Measurements from ENCODE around the gene BCAN. TPM values are rescaled to one million over a fixed set of nuclear protein-coding genes. Genes with fewer than 3 reads are reported as not detected.

The BCAN gene
- total RNA-seq, 1 donor from 2014 or later, result 0.16 TPM

DNA sequence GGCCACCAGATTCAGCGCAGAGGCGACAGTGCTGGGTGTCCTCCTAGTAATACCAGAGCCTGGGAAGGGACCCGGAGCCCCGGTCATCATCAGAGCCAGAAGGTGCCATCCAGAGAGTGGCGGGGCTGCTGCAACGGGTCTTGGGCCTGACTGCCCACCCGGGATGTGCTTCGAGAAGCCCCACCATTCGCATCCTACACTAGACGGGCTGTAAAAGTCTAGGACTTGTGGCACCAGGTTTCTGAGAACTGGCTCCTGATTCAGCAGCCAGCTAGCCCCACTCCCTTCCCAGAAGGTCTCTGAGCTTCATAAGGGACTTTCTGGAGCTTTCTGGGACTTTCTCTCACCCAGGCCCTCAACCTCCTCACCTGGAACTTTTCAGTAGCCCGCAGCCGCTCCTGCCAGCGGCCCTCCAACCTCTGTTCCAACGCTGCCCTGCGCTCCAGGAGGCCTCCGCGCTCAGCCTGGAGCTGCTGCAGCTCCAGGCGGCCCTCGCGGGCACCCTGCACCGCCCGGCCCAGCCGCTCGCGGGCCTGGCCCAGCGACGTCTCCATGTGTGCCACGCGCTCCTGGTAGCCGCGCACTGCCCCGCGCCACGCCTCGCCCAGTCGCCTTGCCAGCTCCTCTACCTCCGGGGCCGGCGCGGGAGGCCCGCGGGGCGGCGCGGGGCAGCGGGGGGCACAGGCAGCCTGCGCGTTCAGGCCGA lies 34.4 kb downstream of the BCAN start:
- DNase-seq (ENCODE audit: low spot score), result no peak

DNA sequence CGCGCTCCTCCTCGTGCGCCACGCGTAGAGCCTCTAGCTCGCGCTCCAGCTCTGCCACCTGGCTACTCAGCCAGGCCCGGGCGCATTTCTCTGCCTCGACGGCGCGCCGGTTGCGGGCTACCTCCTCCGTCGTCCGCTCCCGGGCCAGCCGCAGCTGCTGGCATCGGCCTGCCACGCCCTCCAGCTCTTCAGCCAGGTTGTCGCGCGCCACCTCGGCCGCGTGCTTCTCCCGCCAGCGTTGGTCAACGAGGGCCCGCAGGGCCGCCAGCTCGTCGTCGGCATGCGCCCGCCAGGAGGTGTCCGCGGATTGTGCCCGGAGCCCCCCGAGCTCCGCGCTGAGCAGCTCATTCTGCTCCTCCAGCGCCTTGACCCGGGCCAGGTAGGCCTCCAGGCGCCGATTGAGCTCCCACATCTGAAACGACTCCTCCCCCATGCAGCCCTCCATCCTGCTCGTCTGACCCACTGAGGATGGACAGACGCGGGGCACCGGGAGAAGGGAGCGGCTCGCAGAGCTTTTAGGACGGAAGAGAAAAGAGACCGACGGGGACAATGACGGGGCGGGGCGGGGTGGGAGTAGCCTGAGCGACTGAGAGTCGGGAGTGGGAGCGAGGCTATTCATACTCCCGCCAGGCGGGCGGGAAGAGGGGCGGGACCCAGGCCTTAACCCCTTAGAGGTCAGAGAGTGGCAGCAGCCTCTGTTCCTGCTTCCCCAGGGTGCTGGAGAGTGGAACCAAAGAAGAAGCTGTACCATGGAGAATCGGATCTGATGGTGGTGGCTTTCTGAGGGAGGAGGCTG lies 35.1 kb downstream of the BCAN start, which contains the start of gene NES:
TSS of gene NES (minus strand) at position 588 of the 796 bp plus-strand sequence. CDS start at position 445, 143 bp downstream.
- no peak for DNase-seq (ENCODE audit: low spot score)

DNA sequence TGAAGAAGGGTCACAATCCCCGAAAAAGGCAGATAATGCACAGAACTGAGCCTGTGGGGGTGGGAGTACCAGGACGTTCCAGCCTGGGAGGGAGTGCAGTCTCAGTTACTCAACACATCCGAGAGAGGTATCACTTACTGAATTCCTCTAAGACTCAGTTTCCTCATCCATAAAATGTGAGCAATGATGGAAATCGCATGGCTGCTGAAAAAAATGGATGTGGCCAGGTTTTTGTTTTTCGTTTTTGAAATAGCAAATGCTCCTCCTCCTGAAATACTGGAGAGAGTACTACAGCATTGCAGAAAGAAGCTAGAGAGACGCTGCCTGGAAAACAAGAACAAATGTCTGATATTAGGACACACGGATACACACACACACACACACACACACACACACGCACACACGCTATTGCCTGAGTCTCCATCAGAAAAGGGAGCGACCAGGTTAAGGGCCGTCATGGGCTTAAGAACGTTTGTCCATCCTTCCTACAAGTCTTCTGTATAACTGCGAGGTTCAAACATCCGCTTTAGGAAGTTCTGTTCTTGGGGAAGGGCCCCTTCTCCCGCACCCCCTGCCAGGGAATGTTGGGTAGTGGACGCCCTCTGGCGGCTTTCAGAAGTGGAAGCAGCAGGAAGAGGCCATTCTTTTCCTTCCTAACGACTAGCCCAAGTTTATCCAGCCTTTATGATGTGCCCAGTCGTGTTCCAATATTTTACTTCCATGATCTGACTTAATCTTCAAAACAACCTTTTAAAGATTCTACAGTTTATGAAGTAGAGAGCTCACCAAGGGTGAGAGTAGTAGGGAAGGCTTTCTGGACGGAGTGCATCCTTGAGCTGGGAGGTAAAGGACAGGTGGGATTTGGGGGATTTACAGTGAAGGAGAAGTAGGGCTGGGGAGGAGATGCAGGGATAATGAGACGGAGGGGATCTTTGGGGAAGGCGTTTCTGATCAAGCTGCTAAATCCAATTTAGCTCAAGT lies 36.0 kb downstream of the BCAN start:
- DNase-seq (ENCODE audit: low spot score), result no peak

DNA sequence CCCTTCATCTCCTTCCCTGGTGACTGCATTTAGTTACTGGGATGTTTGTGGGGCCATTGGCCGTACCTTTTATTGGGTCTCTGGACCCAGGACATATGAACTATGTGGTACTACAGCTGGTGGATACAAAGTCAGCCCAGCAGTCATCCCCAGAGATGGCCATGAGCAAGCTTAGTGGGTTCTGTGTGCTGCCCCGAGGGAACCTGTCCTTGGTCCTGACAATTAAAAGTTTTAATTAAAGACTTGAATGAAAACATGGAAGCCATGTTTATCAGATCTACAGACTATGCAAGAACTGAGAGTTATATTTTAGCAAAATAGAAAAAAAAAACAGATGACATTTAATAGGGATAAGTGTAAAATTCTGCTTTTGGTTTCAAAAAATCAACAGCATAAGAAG lies 38.1 kb downstream of the BCAN start:
- no peak for DNase-seq (ENCODE audit: low spot score)

DNA sequence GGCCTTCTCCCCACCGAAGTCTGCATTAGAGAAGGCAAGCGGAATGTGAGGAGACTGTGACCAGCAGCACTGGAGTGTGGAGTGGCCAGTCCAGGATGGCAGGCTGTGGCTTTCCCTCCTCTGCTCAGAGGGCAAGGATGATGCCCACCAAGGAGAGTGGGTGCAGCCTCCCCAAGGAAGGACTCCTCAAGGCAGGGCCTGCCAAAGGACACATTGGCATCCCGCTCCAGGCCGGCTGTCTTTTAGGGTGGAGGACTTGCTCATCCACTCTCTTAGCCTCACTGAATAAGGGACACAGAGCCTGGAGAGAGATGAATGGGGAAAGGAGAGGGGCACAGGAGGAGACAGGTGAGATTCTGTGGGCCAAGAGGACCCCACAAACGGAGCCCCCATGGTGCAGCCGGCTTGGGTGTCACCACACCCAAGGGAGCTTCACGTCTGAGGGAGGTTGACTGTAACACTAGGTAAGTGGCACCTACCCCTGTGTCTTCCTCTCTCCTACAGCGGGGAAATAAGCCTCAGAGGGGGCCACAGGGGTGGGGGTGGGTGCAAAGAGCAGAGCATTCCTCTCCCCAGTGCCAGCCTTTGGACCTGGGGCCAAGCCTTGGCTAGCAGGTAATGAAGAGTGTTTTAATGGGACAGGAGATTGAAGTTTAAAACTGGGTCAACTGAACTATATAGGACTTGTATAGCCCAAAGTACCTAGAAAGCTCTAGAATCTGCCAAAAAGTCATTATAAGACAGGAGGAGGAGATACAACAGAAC lies 39.5 kb downstream of the BCAN start:
- DNase-seq (ENCODE audit: low spot score), result no peak

DNA sequence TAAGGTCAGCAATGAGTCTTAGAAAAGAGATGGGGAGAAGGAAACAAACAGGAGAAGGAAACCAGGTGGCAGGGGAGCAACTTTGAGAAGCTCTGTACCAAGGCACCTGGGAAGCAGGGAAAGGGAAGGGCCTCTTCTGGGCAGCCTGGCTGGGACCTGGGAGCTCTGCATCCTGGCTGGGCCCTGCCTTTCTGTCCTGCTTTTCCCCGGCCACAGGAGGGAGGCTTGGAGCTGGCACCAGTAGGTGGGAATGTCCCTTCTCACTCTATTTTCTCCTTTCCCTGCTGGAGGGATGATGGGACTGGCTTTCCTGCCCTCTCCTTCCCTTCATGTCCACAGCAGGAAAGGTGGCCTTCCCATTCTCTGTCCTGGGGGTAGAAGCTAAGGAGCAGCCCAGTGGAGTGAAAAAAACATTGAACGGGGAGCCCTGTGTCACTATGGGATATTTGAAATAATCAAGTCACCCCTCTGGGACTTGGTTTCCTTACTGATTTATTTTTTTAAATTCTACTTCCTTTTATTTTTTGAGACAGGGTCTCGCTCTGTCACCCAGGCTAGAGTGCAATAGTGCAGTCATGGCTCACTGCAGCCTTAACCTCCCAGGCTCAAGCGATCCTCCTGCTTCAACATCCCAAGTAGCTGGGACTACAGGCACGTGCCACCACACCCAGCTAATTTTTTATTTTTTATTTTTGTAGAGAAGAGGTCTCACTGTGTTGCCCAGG lies 40.4 kb downstream of the BCAN start:
- no peak for DNase-seq (ENCODE audit: low spot score)

DNA sequence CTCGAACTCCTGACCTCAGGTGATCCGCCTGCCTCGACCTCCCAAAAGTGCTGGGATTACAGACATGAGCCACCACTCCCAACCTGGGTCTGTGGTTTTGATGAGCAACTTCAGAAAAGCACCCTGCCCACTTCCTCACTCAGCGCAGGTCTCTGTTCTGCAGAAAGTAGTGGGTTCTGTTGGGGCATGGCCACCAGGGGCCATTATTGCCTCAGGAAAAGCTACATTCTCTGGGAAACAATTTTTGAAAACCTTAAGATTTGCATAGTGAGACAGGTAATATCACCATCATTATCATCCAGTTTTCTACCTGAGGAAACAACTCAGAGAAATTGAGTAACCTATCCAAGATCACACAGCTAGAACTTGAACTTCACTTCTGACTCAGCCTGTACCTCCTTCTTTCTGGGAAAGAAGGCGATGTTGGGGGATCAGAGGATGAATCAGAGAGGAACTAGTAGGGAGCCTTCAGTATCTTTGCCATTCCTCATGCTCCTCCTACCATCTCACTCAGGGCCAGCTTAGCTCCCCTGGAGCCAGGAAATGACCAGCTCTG lies 42.4 kb downstream of the BCAN start:
- no peak for DNase-seq (ENCODE audit: low spot score)

DNA sequence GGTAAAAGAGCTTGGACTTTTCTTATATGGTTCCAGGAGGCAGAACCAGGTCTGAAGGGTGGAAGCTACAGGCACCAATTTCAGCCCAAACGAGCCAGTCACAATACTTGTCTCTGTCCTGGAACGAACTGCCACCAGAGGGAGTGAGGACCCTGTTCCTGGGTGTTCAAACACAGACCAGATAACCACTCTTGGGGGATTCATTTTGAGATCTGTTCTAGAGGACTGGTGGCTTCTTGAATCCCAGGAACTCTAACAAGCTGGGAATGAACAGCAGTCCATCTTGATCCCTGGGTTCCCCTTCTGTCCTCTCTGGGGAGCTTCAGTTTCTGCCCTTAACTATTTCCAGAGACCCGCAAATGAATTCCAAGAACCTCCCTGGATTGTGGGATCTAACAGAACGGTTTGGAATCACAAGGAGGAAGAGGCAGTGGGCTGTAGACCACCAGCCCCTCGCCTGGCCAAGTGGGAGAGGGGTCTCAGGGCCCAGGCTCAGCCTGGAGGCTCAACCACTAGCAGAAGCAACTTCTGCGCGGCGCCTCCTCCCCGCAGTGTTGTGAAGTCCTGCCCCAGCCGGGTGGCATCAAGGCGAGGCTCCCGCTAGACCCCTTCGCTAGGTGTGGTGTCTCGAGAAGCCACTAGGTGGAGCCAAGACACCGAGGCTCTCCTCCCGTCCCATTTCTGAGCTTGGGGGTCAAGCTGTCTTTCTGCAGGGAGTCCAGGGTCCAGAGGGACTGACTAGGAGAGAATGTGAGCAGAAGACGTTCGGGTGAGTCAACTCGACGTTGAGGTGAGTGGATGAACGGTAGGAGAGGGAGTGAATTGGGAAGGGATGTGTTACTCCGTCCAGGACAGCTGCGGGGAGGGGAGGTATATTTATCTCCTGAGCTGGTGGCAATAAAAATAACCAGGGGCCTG lies 47.4 kb downstream of the BCAN start:
- no peak for DNase-seq (ENCODE audit: low spot score)

DNA sequence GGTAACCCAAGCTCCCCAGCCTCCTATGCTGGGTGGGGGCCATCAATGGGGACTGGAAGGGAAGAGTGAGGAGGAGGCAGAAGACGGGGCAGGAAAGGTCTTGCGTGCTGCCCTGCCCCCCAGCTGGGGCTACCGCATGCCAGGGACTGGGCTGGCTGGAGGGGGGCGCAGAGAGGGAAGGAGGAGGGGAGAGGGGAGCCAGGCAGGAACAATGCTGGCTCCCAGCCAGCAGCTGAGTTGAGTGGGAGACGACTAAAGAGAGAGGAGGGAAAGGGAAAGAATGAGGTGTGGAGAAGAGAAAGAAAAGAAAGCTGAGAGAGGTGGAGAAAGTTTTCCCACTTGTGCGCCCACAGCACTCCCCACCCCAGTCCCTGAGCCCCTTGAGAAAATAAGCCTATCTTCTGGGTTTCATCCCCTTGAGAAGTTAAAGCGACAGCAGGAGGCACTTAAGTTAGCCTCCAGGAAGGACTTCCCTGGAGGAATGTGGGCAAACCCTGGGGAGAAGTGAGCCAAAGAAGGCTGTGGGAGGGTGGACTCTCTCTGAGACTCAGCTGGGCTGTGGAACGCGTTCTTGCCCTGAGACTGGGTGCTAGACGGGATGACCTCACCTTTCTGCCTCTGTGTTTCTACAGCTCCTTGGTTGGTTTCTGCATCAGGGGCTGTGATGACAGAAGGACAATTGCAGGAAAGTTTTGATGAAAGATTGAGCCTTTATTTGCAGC lies 48.2 kb downstream of the BCAN start:
- no peak for DNase-seq (ENCODE audit: low spot score)

DNA sequence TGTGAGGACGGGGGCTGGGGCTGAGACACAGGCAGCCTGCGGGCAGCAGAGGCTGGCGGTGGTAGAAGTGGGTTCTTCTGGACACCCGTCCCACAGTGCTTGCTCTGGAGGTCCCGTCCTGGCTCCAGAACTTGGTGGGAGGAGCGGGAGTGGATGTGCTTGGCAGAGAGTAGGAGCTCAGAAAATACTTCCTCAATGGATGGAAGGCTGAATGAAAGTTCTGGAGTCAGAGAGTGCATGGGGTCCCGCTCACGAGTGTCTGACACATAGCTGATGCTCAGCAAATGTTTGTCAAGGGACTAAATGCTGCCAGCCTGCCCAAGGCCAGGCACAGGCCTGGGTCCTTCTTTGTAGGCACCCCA lies 48.7 kb downstream of the BCAN start:
- DNase-seq (ENCODE audit: low spot score), result no peak

DNA sequence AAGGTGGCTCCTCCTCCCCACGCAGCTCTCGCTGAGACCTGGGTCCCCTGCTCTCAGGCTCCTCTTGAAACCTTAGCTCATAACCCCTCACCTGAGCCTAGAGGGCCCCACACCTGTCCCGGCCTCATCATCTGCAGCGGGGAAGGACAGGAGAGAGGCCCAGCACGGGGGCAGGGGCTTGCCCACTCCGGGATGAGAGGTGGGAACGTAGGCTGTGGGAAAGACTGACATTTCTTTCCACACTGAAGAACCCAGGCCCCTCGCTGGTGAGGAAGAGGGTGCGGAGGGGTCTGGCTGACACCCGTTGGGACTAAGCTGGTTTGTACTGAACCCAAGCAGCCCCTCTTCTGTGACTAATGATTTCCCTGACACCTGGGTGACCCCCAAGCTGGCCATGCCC lies 49.3 kb downstream of the BCAN start:
- no peak for DNase-seq (ENCODE audit: low spot score)

DNA sequence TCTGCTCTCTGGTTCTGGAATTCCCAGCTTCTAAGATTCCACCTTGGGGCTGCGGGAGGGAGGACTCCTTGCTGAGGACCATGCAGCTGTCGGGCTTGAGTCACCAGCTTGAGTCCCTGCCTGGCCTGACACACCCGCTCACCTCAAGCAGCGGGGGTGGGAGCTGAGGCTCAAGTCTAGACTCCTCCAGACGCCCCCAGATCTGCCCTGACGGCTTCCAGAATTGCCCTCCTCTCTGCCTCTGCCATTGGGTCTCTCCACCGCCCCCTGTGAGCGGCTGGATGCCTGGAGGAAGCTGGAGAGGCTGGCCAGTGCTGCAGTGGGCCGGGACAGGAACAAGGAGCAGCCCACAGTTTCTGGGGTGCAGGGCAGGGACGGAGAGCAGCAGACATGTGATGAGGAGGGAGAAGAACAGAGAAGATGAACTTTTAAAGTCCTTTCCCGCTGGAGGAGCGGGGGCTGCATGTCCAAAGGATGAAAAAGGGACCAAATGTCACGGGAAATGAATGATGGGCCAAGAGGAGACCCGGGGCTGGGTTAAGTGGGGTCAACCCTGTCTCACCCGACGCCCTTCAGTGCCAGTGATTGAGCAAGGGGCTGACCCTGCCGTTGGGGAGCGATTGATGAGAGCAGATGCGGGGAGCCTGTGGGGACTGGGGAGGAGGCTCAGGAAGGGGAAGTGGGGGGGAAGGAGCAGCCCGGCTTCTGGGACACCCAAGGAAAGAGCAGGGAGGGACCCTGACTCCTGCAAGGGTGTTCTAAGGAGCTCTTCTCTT lies 49.9 kb downstream of the BCAN start:
- DNase-seq (ENCODE audit: low spot score), result no peak

DNA sequence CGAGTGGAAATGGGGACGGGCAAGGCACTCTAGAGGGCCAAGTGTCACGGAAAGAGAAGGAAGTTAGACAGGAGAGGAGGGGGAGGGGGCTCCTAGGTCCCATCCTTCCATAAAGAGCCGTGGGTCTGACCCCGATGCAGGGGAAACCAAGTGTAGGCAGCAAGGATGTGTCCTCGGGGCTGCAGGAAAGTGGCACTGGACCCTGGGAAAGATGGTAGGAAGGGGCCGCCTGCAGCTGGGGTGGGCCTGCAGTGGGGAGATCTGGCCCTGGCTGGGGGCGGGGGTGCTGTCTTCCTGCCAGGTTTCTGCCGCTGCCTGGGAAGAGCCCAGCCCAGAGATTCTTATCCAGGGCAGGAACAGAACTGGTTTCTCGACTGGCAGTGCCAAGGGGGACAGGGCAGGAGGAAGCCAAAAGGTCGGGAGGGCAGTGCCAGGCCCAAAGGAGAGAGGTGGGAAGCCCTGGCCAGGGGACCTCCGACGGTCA lies 50.6 kb downstream of the BCAN start:
- DNase-seq (ENCODE audit: low spot score), result no peak

DNA sequence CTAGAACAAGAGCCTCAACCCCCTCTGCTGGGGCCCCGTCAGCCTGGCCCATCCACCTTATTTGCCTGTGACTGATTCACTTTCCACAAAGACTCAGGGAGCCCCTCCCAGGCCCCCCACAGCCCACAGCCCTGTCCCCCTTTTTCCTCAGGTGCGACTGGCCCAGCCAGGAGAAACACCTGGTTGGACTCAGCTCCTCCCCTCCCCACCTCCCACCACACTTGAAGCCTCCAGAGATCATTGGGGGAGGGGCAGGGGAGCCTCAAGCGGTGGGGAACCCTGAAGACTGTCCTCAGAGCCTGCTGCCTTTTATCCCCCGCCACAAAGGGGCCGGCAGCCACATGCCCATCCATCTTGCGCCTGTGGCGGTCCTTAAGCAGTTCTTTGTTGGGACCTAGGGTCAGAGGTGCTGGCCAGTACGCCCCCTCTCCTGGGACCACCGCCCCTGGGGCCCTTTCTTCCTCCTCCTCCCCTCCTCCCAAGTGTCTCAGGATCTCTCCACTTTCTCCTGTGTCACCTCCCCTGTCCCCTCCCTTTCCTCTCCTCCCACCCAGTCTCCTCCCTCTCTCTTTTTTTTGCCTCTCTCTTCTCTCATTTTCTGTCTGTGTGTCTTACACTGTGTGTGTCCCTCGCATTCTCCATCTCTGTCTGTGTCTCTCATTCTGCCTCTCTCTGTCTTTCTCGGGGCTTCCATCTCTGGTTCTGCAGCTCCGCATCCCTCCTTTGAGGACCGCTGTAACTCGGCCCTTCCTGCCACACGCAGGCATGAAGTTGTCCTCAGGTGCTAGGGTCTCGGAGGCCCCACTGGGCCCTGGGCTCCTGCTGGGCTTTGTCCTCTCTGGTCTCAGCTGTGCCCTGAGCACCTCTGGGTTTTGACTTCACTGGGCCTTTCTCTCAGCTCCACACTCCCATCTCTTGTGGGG lies 51.3 kb downstream of the BCAN start:
- no peak for DNase-seq (ENCODE audit: low spot score)

DNA sequence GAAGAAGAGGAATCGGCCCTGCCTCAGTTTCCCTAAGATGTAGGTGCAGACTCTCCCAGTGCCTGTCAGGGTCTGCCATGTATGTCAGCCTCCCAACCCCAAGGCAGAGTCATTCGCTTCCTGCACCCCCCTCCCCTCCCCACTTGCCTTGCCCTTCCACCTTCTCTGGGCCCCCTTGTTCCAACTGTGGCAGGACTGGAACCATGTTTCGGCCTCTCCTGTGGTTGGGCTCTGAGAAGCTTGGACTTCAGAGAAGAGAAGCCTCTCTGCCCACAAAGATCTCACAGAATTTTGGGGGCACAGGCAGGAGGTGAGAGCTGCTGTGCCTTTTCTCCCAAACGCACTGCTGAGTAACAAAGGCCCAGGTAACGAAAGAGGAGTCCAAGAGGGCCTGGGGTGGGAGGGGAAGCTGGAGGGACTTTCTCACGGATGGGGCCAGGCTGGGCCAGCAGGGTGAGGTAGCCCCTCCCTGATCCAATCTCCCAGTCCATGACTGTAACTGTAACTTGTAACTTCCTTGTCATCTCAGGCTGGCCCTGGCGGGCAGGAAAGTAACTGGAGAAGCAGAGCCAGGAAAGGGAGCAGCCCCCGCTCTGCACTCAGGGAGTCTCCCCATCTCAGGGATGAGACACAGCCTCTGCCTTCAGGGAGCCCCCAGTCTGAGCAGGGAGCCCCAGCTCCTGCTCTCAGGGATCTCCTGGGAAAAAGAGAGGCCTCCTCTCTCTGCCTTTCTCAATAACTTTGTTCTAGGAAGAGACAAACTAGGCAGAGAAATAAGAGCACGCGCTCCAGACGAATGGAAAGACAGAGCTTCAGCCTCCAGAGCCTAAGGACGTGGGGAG lies 52.2 kb downstream of the BCAN start:
- no peak for DNase-seq (ENCODE audit: low spot score)
